GM12878 (cell line): ENCODE data around the gene TCF25. TPM values are rescaled to one million over a fixed set of nuclear protein-coding genes. Genes with fewer than 3 reads are reported as not detected.

Experiments
- ATAC-seq: fragments of 200-7000 bp; cut with Tn5 transposase; 3 replicates; pipeline ENCODE4 v1.9.1; 2020; ENCODE audit warnings: mild to moderate bottlenecking, moderate library complexity
- BruUV-seq: library from RNA; stranded (reverse); fragments of 400-500 nt; replicated peaks from 2 replicates; lab custom pipeline; 2021; lab: Mats Ljungman, UMichigan
- CTCF ChIA-PET: fragments of 300-600 bp; sonication (Branson Sonifier 250); formaldehyde crosslinking; extraction: SDS; loops from one replicate; lab custom pipeline; 2021; ENCODE audit warnings: inconsistent platforms; lab: Yijun Ruan, JAX
- POLR2A ChIA-PET: fragments of 350-600 bp; formaldehyde crosslinking; extraction: SDS; loops from one replicate; lab custom pipeline; 2021; ENCODE audit warnings: inconsistent platforms; lab: Charles Lee
- RAD21 ChIA-PET: fragments of 300-600 bp; sonication (Branson Sonifier 250); formaldehyde crosslinking; loops from one replicate; lab custom pipeline; 2023; ENCODE audit warnings: antibody characterized with exemption; ENCODE audit not compliant: unreplicated experiment; lab: Charles Lee
- SMC1A ChIA-PET: fragments of 300-600 bp; sonication (Branson Sonifier 250); formaldehyde crosslinking; loops from one replicate; lab custom pipeline; 2023; ENCODE audit not compliant: unreplicated experiment, uncharacterized antibody; lab: Charles Lee
- DNase-seq: peaks from one replicate; pipeline ENCODE4 v3.0.0-alpha.2; 2011; ENCODE audit warnings: low read depth, low spot score
- FAIRE-seq: peaks from 3 replicates; lab custom pipeline; 2011; peaks lifted over from hg19 to GRCh38; lab: Jason Lieb, UNC
- H2AFZ ChIP-seq: 2 replicates; pipeline ENCODE4 v1.6.0; 2011; ENCODE audit warnings: low read depth, low read length, control low read depth; ENCODE audit not compliant: control insufficient read depth
- H3K27ac ChIP-seq: 2 replicates; pipeline ENCODE4 v1.5.1; 2011; ENCODE audit warnings: control low read depth; ENCODE audit not compliant: control insufficient read depth, insufficient read depth
- H3K27me3 ChIP-seq, 2 experiments: replicated peaks in 1 of 2; 2 replicates each; pipeline versions ENCODE4 v1.6.0 to v1.6.1; 2011; ENCODE audit warnings: low read length in 1 of 2; ENCODE audit not compliant: control insufficient read depth in 2 of 2, insufficient read depth in 2 of 2
- H3K36me3 ChIP-seq, 2 experiments: 2 replicates each; pipeline ENCODE4 v1.5.1; 2011; ENCODE audit warnings: low read length in 1 of 2; ENCODE audit not compliant: control insufficient read depth in 2 of 2, insufficient read depth in 2 of 2
- H3K4me1 ChIP-seq: 2 replicates; pipeline ENCODE4 v1.6.1; 2011; ENCODE audit warnings: mild to moderate bottlenecking, low read length, moderate library complexity, mixed read lengths; ENCODE audit not compliant: control insufficient read depth, insufficient read depth
- H3K4me2 ChIP-seq: 2 replicates; pipeline ENCODE4 v1.6.0; 2011; ENCODE audit warnings: control low read depth; ENCODE audit not compliant: control insufficient read depth, insufficient read depth
- H3K4me3 ChIP-seq: fragments of 200-600 bp; sonication (generic); 2 replicates; pipeline ENCODE4 v1.5.1; 2016
- H3K79me2 ChIP-seq: 2 replicates; pipeline ENCODE4 v1.6.0; 2011; ENCODE audit warnings: low read length; ENCODE audit not compliant: control insufficient read depth, insufficient read depth
- H3K9ac ChIP-seq: 2 replicates; pipeline ENCODE4 v1.8.0; 2011; ENCODE audit warnings: low read length, control low read depth, mixed read lengths; ENCODE audit not compliant: control insufficient read depth, insufficient read depth
- H3K9me3 ChIP-seq: replicated peaks from 3 replicates; pipeline ENCODE4 v1.5.1; 2011; ENCODE audit warnings: mild to moderate bottlenecking, low read length; ENCODE audit not compliant: control insufficient read depth, insufficient read depth
- H4K20me1 ChIP-seq: 2 replicates; pipeline ENCODE4 v1.6.0; 2011; ENCODE audit not compliant: control insufficient read depth, insufficient read depth
- BACH1 ChIP-seq: fragments of 450-650 bp; IDR thresholded peaks from 2 replicates; pipeline ENCODE4 v1.6.1; 2017; ENCODE audit warnings: mild to moderate bottlenecking, borderline replicate concordance
- FOS ChIP-seq: IDR thresholded peaks from 3 replicates; pipeline ENCODE4 v1.6.1; 2011; ENCODE audit warnings: borderline replicate concordance; ENCODE audit not compliant: insufficient read length; ENCODE audit errors: extremely low read depth
- GABPA ChIP-seq: IDR thresholded peaks from 2 replicates; pipeline ENCODE4 v1.6.1; 2014; ENCODE audit warnings: antibody characterized with exemption, low read depth, mild to moderate bottlenecking, inconsistent platforms
- HDAC2 ChIP-seq: fragments of 200-600 bp; sonication (generic); IDR thresholded peaks from 2 replicates; pipeline ENCODE4 v1.6.1; 2017
- IKZF2 ChIP-seq, 2 experiments: fragments of 450-650 bp; IDR thresholded peaks; 2 replicates each; pipeline ENCODE4 v1.6.1; 2017; ENCODE audit warnings: mild to moderate bottlenecking in 2 of 2, moderate library complexity in 2 of 2
- JUND ChIP-seq: IDR thresholded peaks from 2 replicates; pipeline ENCODE4 v1.6.1; 2012; ENCODE audit warnings: low read depth, mild to moderate bottlenecking, low read length, improper control_type of control experiment, moderate library complexity
- MLLT1 ChIP-seq: fragments of 450-650 bp; IDR thresholded peaks from 2 replicates; pipeline ENCODE4 v1.6.1; 2016; ENCODE audit warnings: mild to moderate bottlenecking
- MYC ChIP-seq: IDR thresholded peaks from 2 replicates; pipeline ENCODE4 v1.6.1; 2011; ENCODE audit warnings: mild to moderate bottlenecking, low read length, moderate library complexity, inconsistent platforms; ENCODE audit not compliant: insufficient read depth, insufficient replicate concordance, insufficient read length, severe bottlenecking
- PAX5 ChIP-seq: IDR thresholded peaks from 2 replicates; pipeline ENCODE4 v1.6.1; 2011; ENCODE audit warnings: low read depth, low read length, borderline replicate concordance
- RELA ChIP-seq: fragments of 450-650 bp; IDR thresholded peaks from 2 replicates; pipeline ENCODE4 v1.8.0; 2014; ENCODE audit warnings: borderline replicate concordance; ENCODE audit not compliant: partially characterized antibody
- WGBS: methylation state at CpG from one replicate; pipeline ENCODE4 v1.1.6; 2016; ENCODE audit warnings: low lambda C conversion rate; ENCODE audit not compliant: insufficient replicate concordance, insufficient coverage; ENCODE audit errors: missing lambda C conversion rate; 5-methylcytosine and 5-hydroxymethylcytosine counted together
- in situ Hi-C: fragments of 300-500 bp; cut with MboI; formaldehyde crosslinking; loops from 9 replicates; pipeline ENCODE4 v1.14.3; 2018; ENCODE audit warnings: mixed read lengths
- intact Hi-C: fragments of 100-400 bp; cut with micrococcal nuclease; formaldehyde crosslinking; loops from one replicate; pipeline ENCODE4 v1.14.2; 2022; ENCODE audit not compliant: unreplicated experiment
- polyA plus RNA-seq, 11 experiments: library from polyadenylated mRNA; depleted of rRNA in 4 of 11; unstranded in 6 of 11; stranded (reverse) in 5 of 11; fragments of >200 nt; fragmentation: Nextera tagmentation in 4 of 11; fragmentation: Illumina TruSeq in 1 of 11; extraction: Ambion mirVana in 4 of 11; extraction: Trizol in 1 of 11; gene quantifications; 1 replicate in 1 of 11; 2 replicates in 10 of 11; pipeline versions ENCODE4 v1.2.1 to v1.2.3, GENCODE V29; 2011 to 2016; ENCODE audit warnings: inconsistent platforms in 2 of 11, missing spikeins in 2 of 11, low read depth in 1 of 11
- total RNA-seq, 4 experiments: library from RNA; depleted of rRNA in 3 of 4; stranded (reverse); fragments of >200 nt in 3 of 4; fragmentation: Illumina TruSeq in 1 of 4; extraction: Trizol in 1 of 4; gene quantifications; 2 replicates each; pipeline versions ENCODE4 v1.2.1 to v1.2.3, GENCODE V29; 2013 to 2021
- TF ChIP-seq, protein P1 (sequence below): fragments of 450-650 bp; IDR thresholded peaks from 2 replicates; pipeline ENCODE4 v1.6.1; 2016; ENCODE audit warnings: mild to moderate bottlenecking

TCF25 gene
- total and polyA plus RNA-seq, 10 of the 15 experiments (the other 5 are each of a cell fraction or from before 2014, with no cell fraction given): 8.4 to 130 (median 89.4) TPM

DNA sequence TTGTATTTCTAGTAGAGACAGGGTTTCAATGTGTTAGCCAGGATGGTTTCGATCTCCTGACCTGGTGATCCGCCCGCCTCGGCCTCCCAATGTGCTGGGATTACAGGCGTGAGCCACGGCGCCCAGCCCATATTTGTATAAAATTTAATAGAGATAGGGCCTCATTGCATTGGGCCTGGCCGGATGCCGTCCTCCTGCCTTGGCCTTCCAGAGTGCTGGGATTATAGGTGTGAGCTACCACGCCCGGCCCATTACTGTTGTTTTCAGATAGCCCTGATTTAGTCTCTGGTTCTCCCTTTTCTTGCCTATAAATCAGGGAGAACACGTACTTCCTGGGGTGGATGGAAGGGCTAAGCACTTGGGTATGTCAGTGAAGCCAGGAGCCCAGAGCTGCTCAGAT lies 78.7 kb downstream of the TCF25 start:
- no peak for DNase-seq
- 96% methylated on average over 12 of the region's 12 CpGs for WGBS
- no peak overlapping the region for H3K4me3 ChIP-seq
- no peaks in the 10 kb centered on the region for H3K27me3 ChIP-seq
- H3K4me2 ChIP-seq: no peak overlapping the region
- CTCF ChIA-PET: interaction anchor here (1.9 kb wide), 1 partner anchor 68 kb away, joined by 5 read pairs; no protein-coding TSS in a partner anchor
- no peak for ATAC-seq
- no peak overlapping the region for H2AFZ ChIP-seq
- no peak overlapping the region for H3K27ac ChIP-seq
- H3K9ac ChIP-seq: no peak overlapping the region
- peaks cover 59% of the 10 kb centered on the region for H3K4me1 ChIP-seq
- FAIRE-seq: no peak
- POLR2A ChIA-PET: no interaction called here
- H3K79me2 ChIP-seq: no peaks in the 10 kb centered on the region
- H4K20me1 ChIP-seq: no peaks in the 10 kb centered on the region
- RAD21 ChIA-PET: interaction anchor here (1.3 to 1.7 kb wide), 2 partner anchors 21 to 92 kb away, joined by 3 to 4 read pairs; no protein-coding TSS in a partner anchor
- no peak for TF ChIP-seq MLLT1
- TF ChIP-seq JUND: no peak
- TF ChIP-seq IKZF2 (IDR thresholded peaks at IDR 0.05): no peak
- TF ChIP-seq, protein P1, sequence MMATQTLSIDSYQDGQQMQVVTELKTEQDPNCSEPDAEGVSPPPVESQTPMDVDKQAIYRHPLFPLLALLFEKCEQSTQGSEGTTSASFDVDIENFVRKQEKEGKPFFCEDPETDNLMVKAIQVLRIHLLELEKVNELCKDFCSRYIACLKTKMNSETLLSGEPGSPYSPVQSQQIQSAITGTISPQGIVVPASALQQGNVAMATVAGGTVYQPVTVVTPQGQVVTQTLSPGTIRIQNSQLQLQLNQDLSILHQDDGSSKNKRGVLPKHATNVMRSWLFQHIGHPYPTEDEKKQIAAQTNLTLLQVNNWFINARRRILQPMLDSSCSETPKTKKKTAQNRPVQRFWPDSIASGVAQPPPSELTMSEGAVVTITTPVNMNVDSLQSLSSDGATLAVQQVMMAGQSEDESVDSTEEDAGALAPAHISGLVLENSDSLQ: no peak
- TF ChIP-seq HDAC2: no peak
- TF ChIP-seq BACH1: no peak
- TF ChIP-seq PAX5: no peak
- no peak for TF ChIP-seq MYC
- no peak for TF ChIP-seq GABPA
- no peak for TF ChIP-seq RELA
- TF ChIP-seq FOS: no peak
- no peaks in the 10 kb centered on the region for H3K36me3 ChIP-seq
- intact Hi-C loops: no loop called here
- H3K9me3 ChIP-seq: no peaks in the 10 kb centered on the region
- in situ Hi-C loops: no loop called here
- SMC1A ChIA-PET: no interaction called here
- BruUV-seq: no TSS peak
